Trophoblast cell (in vitro differentiated cells and primary cell): ENCODE data around the gene TIMM23B.
"Not testable (repeated sequence)": the region's sequence is repeated elsewhere in the genome, so short reads cannot be mapped to it uniquely, and the experiment has no call there.

Experiments
- DNase-seq, 2 donors: peaks; one replicate each; pipeline ENCODE4 v3.0.0-alpha.2; 2016
- H2AFZ ChIP-seq: 2 replicates; pipeline ENCODE4 v1.6.1; 2013; ENCODE audit warnings: low read length, moderate library complexity, mild to moderate bottlenecking; ENCODE audit not compliant: insufficient read depth, poor library complexity
- H2AK5ac ChIP-seq: 2 replicates; pipeline ENCODE4 v1.6.1; 2013; ENCODE audit warnings: mild to moderate bottlenecking, low read length
- H2BK120ac ChIP-seq: 2 replicates; pipeline ENCODE4 v1.6.1; 2013; ENCODE audit warnings: low read length, mild to moderate bottlenecking, moderate library complexity; ENCODE audit not compliant: insufficient read depth, poor library complexity
- H2BK12ac ChIP-seq: 2 replicates; pipeline ENCODE4 v1.6.1; 2013; ENCODE audit warnings: mild to moderate bottlenecking, low read length, moderate library complexity
- H2BK5ac ChIP-seq: 2 replicates; pipeline ENCODE4 v1.6.1; 2013; ENCODE audit warnings: low read length, low read depth, moderate library complexity, mild to moderate bottlenecking; ENCODE audit not compliant: poor library complexity
- H3K14ac ChIP-seq: 2 replicates; pipeline ENCODE4 v1.6.1; 2013; ENCODE audit warnings: mild to moderate bottlenecking, low read length
- H3K18ac ChIP-seq: 2 replicates; pipeline ENCODE4 v1.6.1; 2013; ENCODE audit warnings: mild to moderate bottlenecking, low read length
- H3K23ac ChIP-seq: 2 replicates; pipeline ENCODE4 v1.6.1; 2013; ENCODE audit warnings: low read length
- H3K27ac ChIP-seq: 2 replicates; pipeline ENCODE4 v1.5.1; 2013; ENCODE audit warnings: low read depth, mild to moderate bottlenecking, inconsistent platforms, low read length, moderate library complexity
- H3K27me3 ChIP-seq: 2 replicates; pipeline ENCODE4 v1.6.1; 2013; ENCODE audit warnings: inconsistent platforms, mild to moderate bottlenecking, low read length, moderate library complexity; ENCODE audit not compliant: insufficient read depth
- H3K36me3 ChIP-seq, 2 experiments: 1 replicate in 1 of 2; 2 replicates in 1 of 2; pipeline ENCODE4 v1.6.1; 2013; ENCODE audit warnings: low read length in 2 of 2, mild to moderate bottlenecking in 2 of 2, moderate library complexity in 1 of 2; ENCODE audit not compliant: insufficient read depth in 2 of 2, control insufficient read depth in 1 of 2
- H3K4ac ChIP-seq: 2 replicates; pipeline ENCODE4 v1.6.1; 2013; ENCODE audit warnings: low read depth, mild to moderate bottlenecking, low read length, moderate library complexity
- H3K4me1 ChIP-seq, 2 experiments: 1 replicate in 1 of 2; 2 replicates in 1 of 2; pipeline ENCODE4 v1.6.1; 2013; ENCODE audit warnings: low read length in 2 of 2, mild to moderate bottlenecking in 2 of 2, moderate library complexity in 1 of 2; ENCODE audit not compliant: insufficient read depth in 2 of 2, control insufficient read depth in 1 of 2
- H3K4me2 ChIP-seq: 2 replicates; pipeline ENCODE4 v1.6.1; 2013; ENCODE audit warnings: inconsistent platforms, mild to moderate bottlenecking, low read length, moderate library complexity
- H3K4me3 ChIP-seq: 2 replicates; pipeline ENCODE4 v1.5.1; 2013; ENCODE audit warnings: mild to moderate bottlenecking, low read depth, low read length, inconsistent platforms
- H3K79me1 ChIP-seq: one replicate; pipeline ENCODE4 v1.6.1; 2013; ENCODE audit warnings: low read length
- H3K79me2 ChIP-seq: 2 replicates; pipeline ENCODE4 v1.6.1; 2013; ENCODE audit warnings: low read length, mild to moderate bottlenecking; ENCODE audit not compliant: control insufficient read depth, insufficient read depth, poor library complexity
- H3K9ac ChIP-seq: 2 replicates; pipeline ENCODE4 v1.6.1; 2013; ENCODE audit warnings: mild to moderate bottlenecking, low read length
- H3K9me3 ChIP-seq: 2 replicates; pipeline ENCODE4 v1.6.1; 2013; ENCODE audit warnings: low read depth, mild to moderate bottlenecking, control low read depth, inconsistent platforms, low read length; ENCODE audit not compliant: insufficient read depth
- H4K12ac ChIP-seq: 2 replicates; pipeline ENCODE4 v1.6.1; 2013; ENCODE audit warnings: low read depth, mild to moderate bottlenecking, low read length, moderate library complexity
- H4K8ac ChIP-seq: 2 replicates; pipeline ENCODE4 v1.6.1; 2013; ENCODE audit warnings: low read depth, mild to moderate bottlenecking, low read length, moderate library complexity
- H4K91ac ChIP-seq: one replicate; pipeline ENCODE4 v1.6.1; 2013; ENCODE audit warnings: low read depth, mild to moderate bottlenecking, low read length, moderate library complexity
- WGBS: extraction: QIAGEN DNeasy Blood & Tissue Kit; methylation state at CpG from one replicate; pipeline ENCODE4 v1.1.7; 2013; ENCODE audit warnings: missing lambda C conversion rate; ENCODE audit not compliant: insufficient read length, insufficient coverage; ENCODE audit errors: extremely low coverage; 5-methylcytosine and 5-hydroxymethylcytosine counted together

Gene TIMM23B

DNA sequence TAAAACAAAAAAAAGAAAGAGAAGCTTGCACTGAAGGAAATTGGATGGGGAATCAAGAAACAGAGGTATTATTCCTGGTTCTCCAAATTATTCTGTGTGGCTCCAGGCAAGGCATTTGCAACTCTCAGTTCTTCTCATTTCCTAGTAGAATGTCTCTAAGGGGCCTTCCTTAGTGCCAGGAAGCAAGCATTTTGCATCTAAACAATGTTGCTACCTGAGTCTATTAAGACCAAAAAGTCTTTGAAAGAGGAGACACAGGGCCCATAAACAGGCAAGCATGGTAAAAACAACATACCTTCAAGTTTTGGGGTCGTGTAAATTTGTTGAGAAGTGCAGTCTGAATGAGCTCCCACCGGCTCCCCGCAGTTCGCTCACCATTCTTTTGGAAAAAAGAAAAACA is 19.8 kb upstream of the TIMM23B start:
- H3K4me1 ChIP-seq, H3K9ac ChIP-seq, DNase-seq, H4K8ac ChIP-seq, H3K23ac ChIP-seq, H2BK12ac ChIP-seq, H3K4ac ChIP-seq, H3K18ac ChIP-seq, H4K91ac ChIP-seq, H2AFZ ChIP-seq, H2BK5ac ChIP-seq, H3K4me2 ChIP-seq, H3K27me3 ChIP-seq, H3K14ac ChIP-seq, H2AK5ac ChIP-seq, H3K79me2 ChIP-seq, H3K79me1 ChIP-seq, H4K12ac ChIP-seq, H3K27ac ChIP-seq, H3K9me3 ChIP-seq, H3K4me3 ChIP-seq, H2BK120ac ChIP-seq, H3K36me3 ChIP-seq: not testable (repeated sequence)
- no CpG with 5 or more reads among the region's 4 CpGs for WGBS

DNA sequence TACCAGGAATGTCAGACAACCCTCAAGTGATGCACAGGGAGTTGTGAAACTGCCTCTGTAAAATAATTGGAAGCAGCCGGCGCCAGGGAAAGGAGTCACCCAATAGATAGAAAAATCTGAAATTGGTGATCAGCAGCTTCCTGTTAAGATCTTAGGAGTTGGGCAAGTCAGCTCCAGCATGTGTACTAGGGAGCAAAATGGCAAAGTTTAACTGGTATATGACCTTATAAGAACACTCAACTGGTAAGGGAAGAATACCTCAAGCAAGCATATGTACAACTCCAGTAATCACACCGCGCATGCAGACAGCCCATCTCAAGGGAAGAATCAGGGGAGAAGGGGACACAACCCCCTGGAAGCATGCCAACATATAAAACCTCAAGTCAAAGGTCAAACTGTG is 18.3 kb upstream of the TIMM23B start:
- not testable (repeated sequence) for H3K4me2 ChIP-seq, H3K36me3 ChIP-seq, H2BK12ac ChIP-seq, H2BK5ac ChIP-seq, H3K27me3 ChIP-seq, H4K91ac ChIP-seq, H2AFZ ChIP-seq, H3K9ac ChIP-seq, H2AK5ac ChIP-seq, H3K79me2 ChIP-seq, H3K79me1 ChIP-seq, H3K4ac ChIP-seq, H3K27ac ChIP-seq, DNase-seq, H3K18ac ChIP-seq, H3K9me3 ChIP-seq, H3K4me3 ChIP-seq, H2BK120ac ChIP-seq, H3K14ac ChIP-seq, H4K8ac ChIP-seq, H3K4me1 ChIP-seq, H4K12ac ChIP-seq, H3K23ac ChIP-seq
- no CpG with 5 or more reads among the region's 4 CpGs for WGBS

GRCh38 chr10:49931276-49931675 is 10.6 kb upstream of the TIMM23B start:
- WGBS: no CpG with 5 or more reads among the region's 5 CpGs

DNA sequence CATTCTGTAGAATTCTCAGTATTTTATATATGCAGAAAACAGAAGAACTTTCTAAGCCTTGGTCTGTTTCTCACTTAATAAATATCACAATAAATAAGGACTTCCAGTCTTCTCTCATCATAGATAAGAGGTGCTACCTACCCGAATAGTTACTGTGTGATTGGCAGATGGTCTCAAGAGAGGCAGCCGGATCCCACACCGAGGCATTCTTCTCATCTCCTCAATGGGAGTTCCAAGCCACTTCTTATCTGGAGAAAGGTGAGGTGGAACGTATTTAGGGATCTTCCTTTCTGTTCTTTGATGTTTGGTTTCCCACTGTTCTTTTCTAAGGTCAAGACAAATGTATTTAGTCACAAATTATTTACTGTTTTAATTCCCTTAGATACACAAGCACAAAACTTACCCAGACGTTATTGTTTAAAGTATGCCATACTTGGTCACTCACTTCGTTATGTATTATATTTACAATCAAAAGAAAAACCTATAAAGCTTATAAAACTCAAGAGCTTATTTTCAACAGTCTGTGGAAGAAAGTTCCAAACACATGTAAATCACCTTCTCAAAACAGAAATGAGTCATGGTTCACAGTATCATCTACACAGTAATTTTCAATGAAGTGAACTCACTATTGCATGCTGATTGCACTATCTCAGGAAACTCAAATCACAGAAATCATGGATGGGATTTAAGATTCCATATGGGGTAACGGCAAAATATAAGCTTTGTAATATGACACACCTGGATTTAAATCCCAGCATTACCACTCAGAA is 9.7 kb upstream of the TIMM23B start:
- H2AK5ac ChIP-seq, H4K12ac ChIP-seq, H3K79me2 ChIP-seq, H3K4me3 ChIP-seq, DNase-seq, H3K23ac ChIP-seq, H3K18ac ChIP-seq, H2BK5ac ChIP-seq, H4K8ac ChIP-seq, H4K91ac ChIP-seq, H3K4ac ChIP-seq, H2BK120ac ChIP-seq, H3K14ac ChIP-seq, H2AFZ ChIP-seq, H3K79me1 ChIP-seq, H3K9ac ChIP-seq, H3K4me2 ChIP-seq, H3K36me3 ChIP-seq, H3K27ac ChIP-seq, H3K27me3 ChIP-seq, H3K4me1 ChIP-seq, H2BK12ac ChIP-seq, H3K9me3 ChIP-seq: not testable (repeated sequence)
- WGBS: no CpG with 5 or more reads among the region's 7 CpGs

More at GRCh38 chr10:49931276-49931675, 10.6 kb upstream of the TIMM23B start:
- H2BK12ac ChIP-seq, H4K8ac ChIP-seq, H4K91ac ChIP-seq, H3K23ac ChIP-seq, H2BK5ac ChIP-seq, H3K9ac ChIP-seq, H3K36me3 ChIP-seq, H3K27me3 ChIP-seq, H3K18ac ChIP-seq, H2BK120ac ChIP-seq, H3K14ac ChIP-seq, H3K79me2 ChIP-seq, H3K4me1 ChIP-seq, H4K12ac ChIP-seq, H3K4me2 ChIP-seq, H3K9me3 ChIP-seq, H3K27ac ChIP-seq, H3K79me1 ChIP-seq, H2AK5ac ChIP-seq, DNase-seq, H3K4me3 ChIP-seq, H2AFZ ChIP-seq, H3K4ac ChIP-seq: not testable (repeated sequence)
